Activated B cell treated with CpG ODN at 0.5 μM for 24 hours (primary cell): ENCODE measurements around the gene CD180. TPM values are rescaled to one million over a fixed set of nuclear protein-coding genes. Genes with fewer than 3 reads are reported as not detected.

Experiments
- ATAC-seq: fragments of 200-7000 bp; cut with Tn5 transposase; one replicate; pipeline ENCODE4 v1.10.0; 2021; ENCODE audit warnings: low read depth, mild to moderate bottlenecking, moderate library complexity
- CTCF ChIA-PET: fragments of 350-600 bp; sonication (Branson Sonifier 250); formaldehyde crosslinking; loops from one replicate; lab custom pipeline; 2021; ENCODE audit warnings: antibody characterized with exemption; lab: Charles Lee
- POLR2A ChIA-PET: fragments of 350-600 bp; sonication (Branson Sonifier 250); formaldehyde crosslinking; loops from one replicate; lab custom pipeline; 2021; ENCODE audit warnings: antibody characterized with exemption; lab: Charles Lee
- DNase-seq: peaks from one replicate; pipeline ENCODE4 v3.0.0; 2022
- H3K27ac Mint-ChIP-seq: one replicate; pipeline ENCODE4 v1.8.0; 2020; ENCODE audit warnings: mixed read lengths
- H3K27me3 Mint-ChIP-seq: one replicate; pipeline ENCODE4 v1.8.0; 2021; ENCODE audit warnings: mixed read lengths
- H3K36me3 Mint-ChIP-seq: one replicate; pipeline ENCODE4 v1.8.0; 2021; ENCODE audit warnings: low read depth, mixed read lengths
- H3K4me1 Mint-ChIP-seq: one replicate; pipeline ENCODE4 v1.8.0; 2021; ENCODE audit warnings: mixed read lengths
- H3K4me3 Mint-ChIP-seq: one replicate; pipeline ENCODE4 v1.8.0; 2020; ENCODE audit warnings: mild to moderate bottlenecking, mixed read lengths
- H3K9me3 Mint-ChIP-seq: one replicate; pipeline ENCODE4 v1.8.0; 2020; ENCODE audit warnings: mixed read lengths
- CTCF ChIP-seq: fragments of 200-600 bp; IDR thresholded peaks from one replicate; pipeline ENCODE4 v1.8.0; 2022; ENCODE audit warnings: antibody characterized with exemption, mild to moderate bottlenecking
- intact Hi-C: fragments of 100-400 bp; cut with micrococcal nuclease; formaldehyde crosslinking; loops from one replicate; pipeline ENCODE4 v1.15.1; 2024
- total RNA-seq: library from RNA; stranded (reverse); gene quantifications from 2 replicates; pipeline ENCODE4 v1.2.3, GENCODE V29; 2022

The CD180 gene
- total RNA-seq, 1 donor from 2014 or later: 35.7 TPM

- intact Hi-C loops: loop anchor here (5.0 to 10.0 kb wide), 4 partner anchors 648 to 1275 kb away; partner anchors contain the start of genes ERBIN and SREK1
- H3K27me3 Mint-ChIP-seq: no peaks in the 10 kb centered on the region
- peak overlapping the region; percentile 24 for H3K4me3 Mint-ChIP-seq
- H3K27ac Mint-ChIP-seq: peak overlapping the region; percentile 98
- DNase-seq (no peak), ATAC-seq (no peak)
- peaks cover 11% of the 10 kb centered on the region for H3K36me3 Mint-ChIP-seq
- TF ChIP-seq CTCF: no peak
- no peaks in the 10 kb centered on the region for H3K9me3 Mint-ChIP-seq
- H3K4me1 Mint-ChIP-seq: peaks cover 95% of the 10 kb centered on the region
- ChIA-PET CTCF (interaction anchor here (1.0 kb wide), 1 partner anchor 9 kb away, joined by 3 read pairs; no protein-coding TSS in a partner anchor), POLR2A (interaction anchor here (0.5 to 16.1 kb wide), 5 partner anchors 6 to 1046 kb away, joined by 3 to 228 read pairs (median 11); partner anchors contain the start of gene CD180)
Measured at GRCh38 chr5:67199859-67200258, 3.3 kb upstream of the CD180 start.

DNA sequence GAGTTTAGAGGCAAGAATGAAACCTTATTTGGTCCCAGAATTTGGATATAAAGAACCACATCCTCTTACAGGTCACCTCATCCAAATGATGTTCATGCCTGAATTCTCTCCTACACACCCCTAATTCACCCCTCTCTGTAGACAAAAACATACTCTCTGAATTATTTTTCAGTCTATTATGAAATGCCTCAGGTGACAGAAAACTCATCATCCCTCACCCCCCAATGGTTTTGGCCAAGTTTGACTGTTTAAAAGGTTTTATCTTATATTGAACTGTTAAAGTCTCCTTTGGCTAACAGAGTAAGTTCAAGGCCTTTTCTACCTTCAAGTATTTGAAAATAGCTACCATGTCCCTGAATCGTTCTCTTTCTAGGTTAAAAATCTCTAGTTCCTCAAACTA, 2.3 kb upstream of the CD180 start:
- ATAC-seq: no peak
- peak overlapping the region; percentile 55 for H3K4me3 Mint-ChIP-seq
- H3K27me3 Mint-ChIP-seq: no peaks in the 10 kb centered on the region
- peaks cover 17% of the 10 kb centered on the region for H3K36me3 Mint-ChIP-seq
- ChIA-PET POLR2A (interaction anchor here (1.5 to 16.1 kb wide), 5 partner anchors 6 to 33 kb away, joined by 3 to 228 read pairs (median 28); no protein-coding TSS in a partner anchor), CTCF (interaction anchor here (1.5 kb wide), 1 partner anchor 8 kb away, joined by 4 read pairs; no protein-coding TSS in a partner anchor)
- no peak for DNase-seq
- TF ChIP-seq CTCF: no peak
- intact Hi-C loops: loop anchor here (5.0 to 10.0 kb wide), 2 partner anchors 647 to 1236 kb away; no protein-coding TSS in a partner anchor
- H3K4me1 Mint-ChIP-seq: peaks cover 95% of the 10 kb centered on the region
- no peaks in the 10 kb centered on the region for H3K9me3 Mint-ChIP-seq
- peak overlapping the region; percentile 98 for H3K27ac Mint-ChIP-seq

DNA sequence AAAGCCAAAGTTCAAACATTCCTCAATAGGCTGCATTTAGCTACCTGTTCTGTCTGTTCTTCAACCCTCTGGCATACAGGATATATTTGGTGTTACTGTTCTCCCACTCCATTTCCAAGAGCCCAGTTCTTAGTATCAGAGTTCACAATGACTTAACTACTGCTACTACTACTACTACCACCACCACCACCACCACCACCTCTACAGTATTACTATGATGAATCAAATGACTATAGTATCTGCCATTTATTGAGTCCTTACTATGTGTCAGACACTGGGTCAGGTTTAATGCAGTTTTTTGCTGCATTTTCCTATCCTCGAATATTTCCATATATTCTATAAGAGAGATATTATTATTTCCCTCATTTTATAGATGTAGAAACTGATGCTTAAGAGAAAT, 937 bp upstream of the CD180 start:
- Mint-ChIP-seq H3K9me3 (no peaks in the 10 kb centered on the region), H3K36me3 (peaks cover 24% of the 10 kb centered on the region), H3K4me3 (peak overlapping the region; percentile 91), H3K27me3 (no peaks in the 10 kb centered on the region), H3K27ac (peak overlapping the region; percentile 98), H3K4me1 (peaks cover 97% of the 10 kb centered on the region)
- intact Hi-C loops: loop anchor here (5.0 to 10.0 kb wide), 2 partner anchors 645 to 1237 kb away; no protein-coding TSS in a partner anchor
- TF ChIP-seq CTCF: no peak
- DNase-seq (no peak), ATAC-seq (no peak)
- POLR2A ChIA-PET: interaction anchor here (1.1 to 16.1 kb wide), 7 partner anchors 7 to 1018 kb away, joined by 3 to 228 read pairs (median 17); partner anchors contain the start of gene PIK3R1
- CTCF ChIA-PET: interaction anchor here (1.1 to 1.9 kb wide), 4 partner anchors 10 to 42 kb away, joined by 3 to 10 read pairs (median 4); no protein-coding TSS in a partner anchor

DNA sequence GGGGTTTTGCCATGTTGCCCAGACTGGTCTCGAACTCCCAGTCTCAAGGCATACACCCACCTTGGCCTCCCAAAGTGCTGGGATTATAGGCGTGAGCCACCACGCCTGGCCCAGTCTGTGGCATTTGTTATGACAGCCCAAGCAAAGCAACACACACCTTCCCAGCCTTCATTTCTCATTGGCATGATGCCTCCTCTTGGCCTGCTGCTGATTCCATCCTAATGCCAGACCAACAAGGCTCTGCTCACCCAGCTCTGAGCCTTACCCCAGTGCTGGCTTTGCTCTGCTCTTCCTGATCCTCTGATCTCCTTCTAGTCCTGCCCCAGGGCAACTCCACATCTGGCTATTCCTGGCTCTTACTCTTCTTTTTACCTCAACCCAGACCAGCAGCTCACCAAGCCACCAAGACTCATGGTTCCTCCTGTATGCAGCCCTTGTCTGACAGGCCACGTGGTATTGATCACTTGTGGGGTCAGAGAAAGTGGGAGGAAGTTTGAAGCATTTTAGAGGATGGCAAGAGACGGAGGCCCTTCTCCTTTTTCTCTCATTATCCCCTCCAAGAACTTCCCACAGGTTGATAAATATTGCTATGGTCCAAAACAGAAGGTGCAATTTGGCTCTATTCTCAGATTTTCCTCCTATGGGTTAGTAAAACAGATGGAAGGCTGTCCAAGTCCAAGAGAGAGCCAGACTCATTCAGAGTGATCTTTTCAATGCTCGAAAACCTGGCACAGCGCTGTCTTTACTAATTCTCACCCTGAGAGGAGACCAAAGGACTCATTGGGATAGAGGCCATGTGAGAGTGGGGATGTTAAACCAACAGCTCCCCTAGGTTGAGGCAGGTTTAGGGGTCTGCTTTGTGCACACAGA, 958 bp downstream of the CD180 start:
- H3K27ac Mint-ChIP-seq: peak overlapping the region; percentile 98
- DNase-seq (no peak), ATAC-seq (no peak)
- CTCF ChIA-PET: interaction anchor here (0.9 to 1.9 kb wide), 3 partner anchors 12 to 29 kb away, joined by 3 to 10 read pairs (median 6); no protein-coding TSS in a partner anchor
- H3K4me1 Mint-ChIP-seq: peaks cover 97% of the 10 kb centered on the region
- POLR2A ChIA-PET: interaction anchor here (0.9 to 16.1 kb wide), 7 partner anchors 7 to 1020 kb away, joined by 3 to 228 read pairs (median 17); partner anchors contain the start of gene PIK3R1
- TF ChIP-seq CTCF: no peak
- peaks cover 2% of the 10 kb centered on the region for H3K9me3 Mint-ChIP-seq
- peak overlapping the region; percentile 91 for H3K4me3 Mint-ChIP-seq
- H3K27me3 Mint-ChIP-seq: no peaks in the 10 kb centered on the region
- H3K36me3 Mint-ChIP-seq: peaks cover 40% of the 10 kb centered on the region
- intact Hi-C loops: loop anchor here (1.0 to 10.0 kb wide), 3 partner anchors 8 to 1239 kb away; no protein-coding TSS in a partner anchor
